Measurements from ENCODE around the gene LRRC8B.
"Not testable (repeated sequence)": the region's sequence is repeated elsewhere in the genome, so short reads cannot be mapped to it uniquely, and the experiment has no call there.

Gene LRRC8B

GRCh38 chr1:89525169-89525855, 683 bp downstream of the LRRC8B start:
- peak in 5 of 6 experiments; percentile 35 to 64 (median 49) for DNase-seq

GRCh38 chr1:89527256-89527655, 2.6 kb downstream of the LRRC8B start:
- DNase-seq: no peak

GRCh38 chr1:89527750-89528381, 3.2 kb downstream of the LRRC8B start:
- DNase-seq: no peak

DNA sequence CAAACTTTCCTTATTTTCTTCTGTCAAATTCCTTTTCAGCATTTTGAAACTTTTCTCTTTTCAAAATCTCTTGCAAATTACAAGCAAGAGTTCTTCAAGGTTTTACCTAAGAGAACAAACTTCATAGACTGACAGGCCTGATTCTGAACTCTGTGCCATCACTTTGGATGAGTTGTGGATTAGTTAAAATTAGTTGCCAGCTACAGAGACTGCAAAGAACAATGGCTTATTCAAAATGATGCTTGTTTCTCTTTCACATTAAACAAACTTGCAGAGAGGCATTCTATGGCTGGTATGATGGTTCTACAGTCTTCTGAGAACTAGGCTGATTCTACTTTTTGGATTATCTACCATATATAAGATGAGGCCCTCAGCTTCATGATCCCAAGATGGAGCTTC, 3.8 kb downstream of the LRRC8B start:
- DNase-seq: no peak

GRCh38 chr1:89529196-89529595, 4.6 kb downstream of the LRRC8B start:
- no peak for DNase-seq

- no peak for DNase-seq
Measured at GRCh38 chr1:89530444-89531089, 5.9 kb downstream of the LRRC8B start.

DNA sequence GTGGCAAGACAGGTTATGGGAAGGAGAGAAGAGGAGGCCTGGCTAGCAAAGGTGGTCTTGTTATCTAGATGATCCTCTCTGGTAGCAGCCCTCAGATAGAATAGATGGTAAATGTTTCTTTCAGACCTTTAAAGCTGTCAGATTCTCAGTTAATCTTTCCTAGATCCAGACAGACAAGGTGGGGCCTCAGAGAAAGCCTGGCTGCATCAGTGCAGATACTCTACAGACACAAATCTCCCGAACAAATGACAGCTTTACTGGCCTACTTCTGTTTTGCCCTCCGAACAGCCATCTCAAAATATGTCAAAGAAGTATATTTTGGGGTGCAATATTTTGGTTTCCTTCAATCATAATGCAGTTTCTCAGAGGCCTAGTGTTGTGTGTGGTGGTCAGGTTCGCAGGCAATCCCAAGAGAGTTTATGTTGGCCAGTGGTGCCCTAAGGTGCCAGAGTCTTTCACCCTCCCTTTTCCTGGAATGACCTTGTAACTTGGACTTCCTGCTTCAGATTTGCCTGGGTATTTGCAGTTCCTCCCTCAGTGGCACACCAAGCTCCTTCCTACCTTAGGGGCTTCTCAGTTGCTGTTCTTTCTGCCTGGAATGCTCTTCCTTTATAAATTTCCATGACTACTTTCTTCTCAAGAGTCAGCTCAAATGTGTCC, 7.0 kb downstream of the LRRC8B start:
- DNase-seq: no peak

GRCh38 chr1:89532228-89532627, 7.6 kb downstream of the LRRC8B start:
- DNase-seq: no peak

DNA sequence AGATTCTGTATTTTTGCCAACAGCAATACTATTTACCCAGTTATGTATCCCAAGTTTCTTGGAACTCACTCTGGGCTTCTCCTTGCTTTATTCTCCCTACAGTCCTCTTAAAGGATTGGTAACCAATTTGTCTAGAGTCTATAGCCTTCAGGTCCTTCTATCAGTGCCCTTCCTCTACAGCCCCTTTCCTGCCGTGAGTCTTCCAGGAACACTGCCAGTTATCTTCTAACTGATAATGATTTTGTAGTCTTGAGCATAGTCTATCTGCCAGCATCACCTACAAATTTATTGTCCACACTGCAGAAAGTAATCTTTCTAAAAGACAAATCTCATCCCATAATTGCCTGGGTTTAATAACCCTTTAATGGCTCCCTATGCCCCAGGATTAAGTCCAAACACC, 8.2 kb downstream of the LRRC8B start:
- no peak for DNase-seq

GRCh38 chr1:89535537-89535936, 10.9 kb downstream of the LRRC8B start:
- DNase-seq: no peak

- no peak for DNase-seq
Measured at GRCh38 chr1:89536555-89537341, 12.1 kb downstream of the LRRC8B start.

GRCh38 chr1:89538361-89538760, 13.7 kb downstream of the LRRC8B start:
- no peak for DNase-seq

DNA sequence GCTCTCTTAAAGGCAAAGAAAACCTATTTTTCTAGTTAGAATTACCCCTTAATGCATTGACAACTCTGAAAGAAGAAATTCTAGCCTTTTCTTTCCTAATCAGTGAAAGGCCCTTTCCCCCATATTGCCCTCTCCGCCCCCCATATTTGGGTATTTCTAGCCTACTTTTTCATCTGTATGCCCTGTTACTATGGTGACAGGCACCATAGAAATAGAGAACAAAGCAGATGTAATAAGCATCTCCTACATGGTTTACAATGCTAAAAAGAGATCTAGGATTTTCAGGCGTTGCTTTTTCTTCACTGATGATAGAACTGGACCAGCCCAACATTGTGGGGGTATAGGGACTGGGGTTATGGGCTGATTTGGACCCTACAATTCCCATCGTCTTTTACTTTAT, 14.5 kb downstream of the LRRC8B start:
- DNase-seq: no peak

GRCh38 chr1:89540406-89540970, 15.9 kb downstream of the LRRC8B start:
- DNase-seq: no peak

DNA sequence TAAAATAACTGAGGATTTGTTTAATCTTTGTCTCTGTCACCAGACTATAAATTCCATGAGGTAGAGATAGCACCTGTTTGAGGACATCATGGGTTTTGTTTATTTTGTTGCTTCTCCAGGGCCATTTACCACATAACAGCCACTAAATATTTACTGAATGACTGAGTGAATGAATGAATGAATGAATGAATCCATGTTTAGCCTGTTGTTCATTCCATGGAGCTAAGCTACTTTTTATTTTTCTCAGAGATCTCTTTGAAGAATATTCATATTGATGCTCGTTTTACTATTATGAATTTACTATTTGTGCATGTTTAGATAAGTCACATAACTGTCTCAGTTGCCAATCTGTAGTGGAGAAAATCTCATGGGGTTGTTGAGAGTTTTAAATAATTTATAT, 17.7 kb downstream of the LRRC8B start:
- no peak for DNase-seq

GRCh38 chr1:89543632-89544031, 19.0 kb downstream of the LRRC8B start:
- DNase-seq: not testable (repeated sequence)

DNA sequence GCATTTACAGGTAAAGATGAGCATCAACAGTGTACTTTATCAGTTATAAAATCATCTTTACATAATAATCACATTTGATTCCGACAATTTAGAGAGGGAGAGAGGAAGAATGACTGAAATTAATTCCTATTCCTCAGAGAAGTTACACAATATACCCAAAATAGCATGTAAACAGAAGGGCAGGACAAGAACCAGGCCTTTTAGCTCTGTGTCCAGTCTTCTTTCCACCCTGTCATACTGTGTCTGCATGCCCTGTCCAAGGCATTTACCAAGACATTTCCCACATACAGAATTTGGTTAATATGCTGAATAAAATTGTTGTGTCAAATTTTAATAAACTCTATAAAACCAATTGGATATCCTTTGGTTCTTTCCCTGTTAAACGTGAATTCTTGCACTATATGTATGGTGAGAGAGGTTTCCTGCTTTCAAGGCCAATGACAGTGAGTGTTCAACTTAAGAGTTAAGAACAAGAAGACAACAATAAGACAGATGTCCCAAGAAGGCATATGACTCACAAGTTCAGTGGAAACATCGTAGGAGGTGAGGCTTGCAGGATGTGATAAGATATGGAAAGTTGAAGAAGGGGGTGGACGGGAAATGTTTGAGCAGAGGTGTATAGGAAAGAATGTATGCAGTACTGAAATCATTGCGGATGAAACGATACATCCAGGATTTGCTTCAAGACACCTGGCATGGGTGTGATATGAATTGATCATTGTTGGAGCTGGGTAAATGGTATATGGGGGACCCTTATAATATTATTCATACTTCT, 20.8 kb downstream of the LRRC8B start:
- DNase-seq: no peak

GRCh38 chr1:89546082-89546889, 21.7 kb downstream of the LRRC8B start:
- DNase-seq: no peak

DNA sequence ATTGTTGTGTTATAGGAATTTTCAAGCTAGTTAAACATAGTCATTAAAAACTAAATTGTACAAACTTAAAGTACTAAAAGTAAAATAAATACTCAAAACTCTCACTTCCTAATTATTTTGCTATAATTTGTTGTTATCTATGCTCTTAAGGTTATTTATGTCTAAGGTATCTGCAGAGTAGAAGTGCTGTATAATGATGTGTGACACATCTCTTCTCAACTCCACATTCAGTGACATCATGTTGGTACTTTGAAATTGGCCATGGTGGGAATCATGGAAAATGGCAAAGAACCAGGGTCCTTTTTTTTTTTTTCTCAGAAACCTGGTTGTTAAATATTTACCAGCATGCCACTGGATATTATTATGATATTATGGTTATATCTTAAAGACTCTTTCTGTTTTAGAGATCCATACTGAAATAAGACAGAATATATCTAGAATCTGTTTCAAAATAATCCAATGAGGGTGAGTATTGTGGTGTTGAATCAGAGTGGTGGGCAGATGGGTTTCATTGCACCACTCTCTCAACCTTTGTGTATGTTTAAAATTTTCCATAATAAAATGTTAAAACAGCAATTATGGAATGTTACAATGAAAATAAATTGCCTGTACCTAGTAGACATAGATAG, 22.4 kb downstream of the LRRC8B start:
- no peak for DNase-seq

GRCh38 chr1:89547563-89548116, 23.0 kb downstream of the LRRC8B start:
- no peak for DNase-seq
